ENCODE results near the gene PRPF31. TPM values are rescaled to one million over a fixed set of nuclear protein-coding genes. Genes with fewer than 3 reads are reported as not detected.

The PRPF31 gene
- total RNA-seq, 4 donors from 2014 or later = 53.6 to 66.7 (median 57.1) TPM

GRCh38 chr19:54178581-54179261 lies 63.2 kb downstream of the PRPF31 start:
- Histone ChIP-seq H3K27me3 (no peaks in the 10 kb centered on the region), H3K4me1 (no peaks in the 10 kb centered on the region), H3K4me3 (replicated peaks in 1 of 3) (no peak overlapping the region), H3K27ac (no peak overlapping the region), H3K9me3 (no peaks in the 10 kb centered on the region), H3K36me3 (no peaks in the 10 kb centered on the region)
- intact Hi-C loops (cut with DNase I) = no loop called here
- no peak for TF ChIP-seq POLR2A (IDR thresholded peaks at IDR 0.05)
- no peak for TF ChIP-seq CTCF (IDR thresholded peaks at IDR 0.05)
- WGBS, 2 donors = 72 to 79% methylated on average over 18 to 20 of the region's 23 CpGs
- DNase-seq = peak in 1 of 2 donors; percentile 32

GRCh38 chr19:54179262-54179852 lies 63.8 kb downstream of the PRPF31 start:
- intact Hi-C loops (cut with DNase I) = no loop called here
- no peak for DNase-seq
- no peak for TF ChIP-seq POLR2A (IDR thresholded peaks at IDR 0.05)
- no peak for TF ChIP-seq CTCF (IDR thresholded peaks at IDR 0.05)
- H3K36me3 ChIP-seq = no peaks in the 10 kb centered on the region
- no peaks in the 10 kb centered on the region for H3K27me3 ChIP-seq
- no peak overlapping the region for H3K4me3 ChIP-seq (replicated peaks in 1 of 3)
- no peak overlapping the region for H3K27ac ChIP-seq
- H3K9me3 ChIP-seq = no peaks in the 10 kb centered on the region
- WGBS, 2 donors = 79 to 91% methylated on average over 9 to 10 of the region's 10 CpGs
- H3K4me1 ChIP-seq = no peaks in the 10 kb centered on the region

GRCh38 chr19:54179921-54180461 lies 64.4 kb downstream of the PRPF31 start:
- Histone ChIP-seq H3K36me3 (no peaks in the 10 kb centered on the region), H3K27ac (no peak overlapping the region), H3K9me3 (no peaks in the 10 kb centered on the region), H3K27me3 (no peaks in the 10 kb centered on the region), H3K4me3 (replicated peaks in 1 of 3) (no peak overlapping the region), H3K4me1 (no peaks in the 10 kb centered on the region)
- DNase-seq = no peak
- TF ChIP-seq POLR2A (IDR thresholded peaks at IDR 0.05) = no peak
- TF ChIP-seq CTCF (IDR thresholded peaks at IDR 0.05) = no peak
- WGBS, 2 donors = 60% methylated on average over 5 to 10 of the region's 10 CpGs
- intact Hi-C loops (cut with DNase I) = no loop called here

GRCh38 chr19:54180691-54181091 lies 65.1 kb downstream of the PRPF31 start:
- H3K27me3 ChIP-seq = no peaks in the 10 kb centered on the region
- no peaks in the 10 kb centered on the region for H3K4me1 ChIP-seq
- H3K9me3 ChIP-seq = no peaks in the 10 kb centered on the region
- H3K27ac ChIP-seq = no peak overlapping the region
- DNase-seq = no peak
- H3K4me3 ChIP-seq (replicated peaks in 1 of 3) = no peak overlapping the region
- 96% methylated on average over 36 to 37 of the region's 37 CpGs for WGBS, 2 donors
- TF ChIP-seq POLR2A (IDR thresholded peaks at IDR 0.05) (no peak), CTCF (IDR thresholded peaks at IDR 0.05) (no peak)
- intact Hi-C loops (cut with DNase I) = no loop called here
- H3K36me3 ChIP-seq = no peaks in the 10 kb centered on the region

Other genes with a start within 250 kb of the PRPF31 start
- gene MYADM, start 247.9 kb upstream of the PRPF31 start, total RNA-seq = 10 to 100 TPM; 16.4 to 37.8 (median 21.8) TPM
- not detected for gene PRKCG, start 233.6 kb upstream of the PRPF31 start, total RNA-seq
- gene CACNG7, start 206.5 kb upstream of the PRPF31 start, total RNA-seq = not detected
- gene CACNG8, start 152.8 kb upstream of the PRPF31 start, total RNA-seq = not detected
- gene CACNG6, start 124.1 kb upstream of the PRPF31 start, total RNA-seq = not detected
- gene VSTM1, start 51.9 kb upstream of the PRPF31 start, total RNA-seq = not detected
- gene TARM1, start 34.4 kb upstream of the PRPF31 start, total RNA-seq = not detected
- 1 to 10 TPM in 1 of 4 donors, under 1 TPM in 2, not detected in 1; 0.39 to 1.1 (median 0.96) TPM for gene OSCAR, start 15.0 kb upstream of the PRPF31 start, total RNA-seq
- gene NDUFA3, start 12.9 kb upstream of the PRPF31 start, total RNA-seq = 100 to 1,000 TPM in 1 of 4 donors, 10 to 100 TPM in 3; 17.7 to 100 (median 52.7) TPM
- 10 to 100 TPM in 3 of 4 donors, 1 to 10 TPM in 1; 7.7 to 17.9 (median 13.5) TPM for gene TFPT, start 97 bp upstream of the PRPF31 start, total RNA-seq
- 10 to 100 TPM; 22.4 to 30.3 (median 29.8) TPM for gene CNOT3, start 22.0 kb downstream of the PRPF31 start, total RNA-seq
- 10 to 100 TPM in 1 of 4 donors, 1 to 10 TPM in 3; 6.3 to 14.5 (median 8.2) TPM for gene LENG1, start 44.0 kb downstream of the PRPF31 start, total RNA-seq
- gene TMC4, start 57.4 kb downstream of the PRPF31 start, total RNA-seq = 10 to 100 TPM; 42.6 to 91.7 (median 68.5) TPM
- gene MBOAT7, start 73.8 kb downstream of the PRPF31 start, total RNA-seq = 100 to 1,000 TPM in 1 of 4 donors, 10 to 100 TPM in 3; 47.3 to 101 (median 69.0) TPM
- 100 to 1,000 TPM in 1 of 4 donors, 10 to 100 TPM in 3; 58.1 to 102 (median 82.0) TPM for gene TSEN34, start 75.6 kb downstream of the PRPF31 start, total RNA-seq
- gene RPS9, start 85.1 kb downstream of the PRPF31 start, total RNA-seq = 1,000 to 10,000 TPM; 1,847 to 2,152 (median 2,039) TPM
- gene LILRB3, start 107.3 kb downstream of the PRPF31 start, total RNA-seq = 10 to 100 TPM in 2 of 4 donors, 1 to 10 TPM in 1, under 1 TPM in 1; 0.56 to 16.1 (median 10.1) TPM
- 1 to 10 TPM in 2 of 4 donors, under 1 TPM in 1, not detected in 1; 0.46 to 1.6 (median 1.1) TPM for gene LILRA6, start 127.0 kb downstream of the PRPF31 start, total RNA-seq
- gene LILRB5, start 141.5 kb downstream of the PRPF31 start, total RNA-seq = 10 to 100 TPM in 1 of 4 donors, 1 to 10 TPM in 3; 2.0 to 11.4 (median 5.9) TPM
- gene LILRB2, start 165.4 kb downstream of the PRPF31 start, total RNA-seq = 1 to 10 TPM in 2 of 4 donors, under 1 TPM in 2; 0.67 to 2.0 (median 1.1) TPM
- under 1 TPM in 2 of 4 donors, not detected in 2; 0.45 to 0.81 TPM for gene LILRA5, start 197.4 kb downstream of the PRPF31 start, total RNA-seq
- not detected for gene LILRA4, start 223.4 kb downstream of the PRPF31 start, total RNA-seq
- gene LAIR1, start 249.2 kb downstream of the PRPF31 start, total RNA-seq = 10 to 100 TPM in 2 of 4 donors, 1 to 10 TPM in 2; 3.1 to 14.5 (median 8.7) TPM

Measured in thyroid gland (tissue), 4 donors.